Testis (tissue), 3 donors: Measurements from ENCODE around the gene KAT6B. TPM values are rescaled to one million over a fixed set of nuclear protein-coding genes. Genes with fewer than 3 reads are reported as not detected.

Source experiments
- DNase-seq: peaks from one replicate; pipeline ENCODE4 v3.0.0-alpha.2; 2019
- H3K27ac ChIP-seq, 2 donors: fragments of 200-600 bp; sonication (generic); one replicate each; pipeline ENCODE4 v1.5.1; 2019
- H3K27me3 ChIP-seq: fragments of 200-600 bp; sonication (generic); one replicate; pipeline ENCODE4 v1.5.1; 2019
- H3K36me3 ChIP-seq: fragments of 200-600 bp; sonication (generic); one replicate; pipeline ENCODE4 v1.5.1; 2017; ENCODE audit warnings: low read depth; ENCODE audit errors: missing control alignments
- H3K4me1 ChIP-seq: fragments of 200-600 bp; sonication (generic); one replicate; pipeline ENCODE4 v1.5.1; 2019
- H3K4me3 ChIP-seq, 2 donors: fragments of 200-600 bp; sonication (generic); one replicate each; pipeline ENCODE4 v1.5.1; 2017 to 2019
- H3K9me3 ChIP-seq: fragments of 200-600 bp; sonication (generic); one replicate; pipeline ENCODE4 v1.5.1; 2017
- CTCF ChIP-seq, 3 experiments: fragments of 450-650 bp in 2 of 3; fragments of 200-600 bp in 1 of 3; sonication (generic) in 1 of 3; IDR thresholded peaks; one replicate each; pipeline ENCODE4 v1.5.1; 2016 to 2019; ENCODE audit warnings: antibody characterized with exemption in 3 of 3, mild to moderate bottlenecking in 2 of 3, moderate library complexity in 1 of 3
- POLR2A ChIP-seq: fragments of 450-650 bp; IDR thresholded peaks from one replicate; pipeline ENCODE4 v1.6.1; 2017; ENCODE audit warnings: antibody characterized with exemption, mild to moderate bottlenecking, moderate library complexity
- WGBS, 2 donors: methylation state at CpG; one replicate each; pipeline ENCODE4 v1.1.5; 2018; 5-methylcytosine and 5-hydroxymethylcytosine counted together
- intact Hi-C: fragments of 100-400 bp; cut with DNase I; formaldehyde crosslinking; loops from one replicate; pipeline ENCODE4 v1.15.1; 2023; ENCODE audit warnings: low total_unique reads
- polyA plus RNA-seq: library from polyadenylated mRNA; stranded (reverse); fragments of 350-450 nt; fragmentation: Illumina TruSeq; extraction: RNeasy Lipid Tissue Mini Kit (QIAGEN cat#74804); gene quantifications from one replicate; pipeline ENCODE4 v1.2.3, GENCODE V29; 2014; ENCODE audit warnings: low read depth, low replicate concordance; ENCODE audit not compliant: insufficient read depth
- total RNA-seq, 2 donors: library from RNA; depleted of rRNA; stranded (reverse); fragments of >200 nt; gene quantifications; one replicate each; pipeline ENCODE4 v1.2.3, GENCODE V29; 2016

The KAT6B gene
- total and polyA plus RNA-seq, 3 donors from 2014 or later, result 23.9 to 109 (median 106) TPM

GRCh38 chr10:75032813-75033212 is 206.4 kb downstream of the KAT6B start:
- H3K27me3 ChIP-seq, result no peaks in the 10 kb centered on the region
- DNase-seq, result peak; percentile 10
- intact Hi-C loops, result no loop called here
- H3K9me3 ChIP-seq, result no peaks in the 10 kb centered on the region
- H3K27ac ChIP-seq, result no peak overlapping the region
- H3K36me3 ChIP-seq, result no peaks in the 10 kb centered on the region
- H3K4me3 ChIP-seq, result no peak overlapping the region
- no peak for TF ChIP-seq POLR2A
- no peak for TF ChIP-seq CTCF (IDR thresholded peaks at IDR 0.05)
- WGBS, 2 donors, result 87 to 88% methylated on average over 8 of the region's 8 CpGs
- peaks cover 5% of the 10 kb centered on the region for H3K4me1 ChIP-seq

GRCh38 chr10:75033399-75034130 is 207.2 kb downstream of the KAT6B start:
- peaks cover 12% of the 10 kb centered on the region for H3K4me1 ChIP-seq
- DNase-seq, result peak; percentile 14
- H3K9me3 ChIP-seq, result no peaks in the 10 kb centered on the region
- no peaks in the 10 kb centered on the region for H3K27me3 ChIP-seq
- no peak overlapping the region for H3K27ac ChIP-seq
- H3K36me3 ChIP-seq, result no peaks in the 10 kb centered on the region
- TF ChIP-seq CTCF (IDR thresholded peaks at IDR 0.05) (no peak), POLR2A (no peak)
- intact Hi-C loops, result no loop called here
- 72 to 83% methylated on average over 14 to 15 of the region's 15 CpGs for WGBS, 2 donors
- H3K4me3 ChIP-seq, result no peak overlapping the region

GRCh38 chr10:75034131-75034512 is 207.7 kb downstream of the KAT6B start:
- TF ChIP-seq POLR2A, result no peak
- TF ChIP-seq CTCF (IDR thresholded peaks at IDR 0.05), result no peak
- peak; percentile 10 for DNase-seq
- Histone ChIP-seq H3K36me3 (no peaks in the 10 kb centered on the region), H3K4me3 (no peak overlapping the region), H3K27ac (no peak overlapping the region), H3K27me3 (no peaks in the 10 kb centered on the region), H3K4me1 (peaks cover 15% of the 10 kb centered on the region), H3K9me3 (no peaks in the 10 kb centered on the region)
- intact Hi-C loops, result no loop called here
- WGBS, 2 donors, result 68 to 75% methylated on average over 5 of the region's 5 CpGs

- intact Hi-C loops, result no loop called here
- Histone ChIP-seq H3K4me1 (peaks cover 15% of the 10 kb centered on the region), H3K9me3 (no peaks in the 10 kb centered on the region), H3K27me3 (no peaks in the 10 kb centered on the region), H3K36me3 (no peaks in the 10 kb centered on the region), H3K4me3 (no peak overlapping the region), H3K27ac (no peak overlapping the region)
- TF ChIP-seq POLR2A, result no peak
- peak; percentile 7 for DNase-seq
- 88 to 91% methylated on average over 14 of the region's 14 CpGs for WGBS, 2 donors
Measured at GRCh38 chr10:75034714-75035258, 208.4 kb downstream of the KAT6B start.

GRCh38 chr10:75035975-75036708 is 209.7 kb downstream of the KAT6B start:
- TF ChIP-seq POLR2A, result no peak
- no peak for TF ChIP-seq CTCF (IDR thresholded peaks at IDR 0.05)
- Histone ChIP-seq H3K27me3 (no peaks in the 10 kb centered on the region), H3K36me3 (no peaks in the 10 kb centered on the region), H3K4me1 (peaks cover 15% of the 10 kb centered on the region), H3K27ac (no peak overlapping the region), H3K9me3 (no peaks in the 10 kb centered on the region), H3K4me3 (no peak overlapping the region)
- WGBS, 2 donors, result 88 to 93% methylated on average over 10 of the region's 10 CpGs
- DNase-seq, result no peak
- intact Hi-C loops, result no loop called here
